RWPE2 (cell line): Measurements from ENCODE around the gene AHNAK.
"Not testable (repeated sequence)": the region's sequence is repeated elsewhere in the genome, so short reads cannot be mapped to it uniquely, and the experiment has no call there.

Experiments
- ATAC-seq: fragments of 200-7000 bp; cut with Tn5 transposase; 3 replicates; pipeline ENCODE4 v1.9.1; 2021; ENCODE audit warnings: low read depth
- DNase-seq: peaks from one replicate; pipeline ENCODE4 v3.0.0-alpha.2; 2020; ENCODE audit warnings: low spot score
- H3K27ac ChIP-seq: fragments of 450-650 bp; 2 replicates; pipeline ENCODE4 v1.5.1; 2017; ENCODE audit warnings: mild to moderate bottlenecking; ENCODE audit not compliant: poor library complexity, severe bottlenecking
- H3K27me3 ChIP-seq: fragments of 250-450 bp; sonication (Bioruptor Pico); 2 replicates; pipeline ENCODE4 v1.5.1; 2021; ENCODE audit warnings: mild to moderate bottlenecking, moderate library complexity; ENCODE audit not compliant: insufficient read depth, poor library complexity, severe bottlenecking
- H3K36me3 ChIP-seq: fragments of 250-450 bp; sonication (Bioruptor Pico); 2 replicates; pipeline ENCODE4 v1.5.1; 2020; ENCODE audit warnings: low read depth, mild to moderate bottlenecking, moderate library complexity
- H3K4me1 ChIP-seq: fragments of 250-450 bp; sonication (Bioruptor Pico); 2 replicates; pipeline ENCODE4 v1.5.1; 2021; ENCODE audit warnings: mild to moderate bottlenecking, moderate library complexity; ENCODE audit not compliant: insufficient read depth, poor library complexity, severe bottlenecking
- H3K4me3 ChIP-seq: fragments of 250-450 bp; sonication (Bioruptor Pico); 2 replicates; pipeline ENCODE4 v1.5.1; 2021; ENCODE audit warnings: mild to moderate bottlenecking, moderate library complexity; ENCODE audit not compliant: severe bottlenecking
- H3K9me3 ChIP-seq: fragments of 250-450 bp; sonication (Bioruptor Pico); 2 replicates; pipeline ENCODE4 v1.5.1; 2021; ENCODE audit warnings: mild to moderate bottlenecking, moderate library complexity; ENCODE audit not compliant: severe bottlenecking
- TF ChIP-seq, protein P1 (sequence below): fragments of 450-650 bp; IDR thresholded peaks from one replicate; pipeline ENCODE4 v1.5.1; 2017; ENCODE audit warnings: mild to moderate bottlenecking, moderate library complexity; ENCODE audit not compliant: poor library complexity, severe bottlenecking

Gene AHNAK

DNA sequence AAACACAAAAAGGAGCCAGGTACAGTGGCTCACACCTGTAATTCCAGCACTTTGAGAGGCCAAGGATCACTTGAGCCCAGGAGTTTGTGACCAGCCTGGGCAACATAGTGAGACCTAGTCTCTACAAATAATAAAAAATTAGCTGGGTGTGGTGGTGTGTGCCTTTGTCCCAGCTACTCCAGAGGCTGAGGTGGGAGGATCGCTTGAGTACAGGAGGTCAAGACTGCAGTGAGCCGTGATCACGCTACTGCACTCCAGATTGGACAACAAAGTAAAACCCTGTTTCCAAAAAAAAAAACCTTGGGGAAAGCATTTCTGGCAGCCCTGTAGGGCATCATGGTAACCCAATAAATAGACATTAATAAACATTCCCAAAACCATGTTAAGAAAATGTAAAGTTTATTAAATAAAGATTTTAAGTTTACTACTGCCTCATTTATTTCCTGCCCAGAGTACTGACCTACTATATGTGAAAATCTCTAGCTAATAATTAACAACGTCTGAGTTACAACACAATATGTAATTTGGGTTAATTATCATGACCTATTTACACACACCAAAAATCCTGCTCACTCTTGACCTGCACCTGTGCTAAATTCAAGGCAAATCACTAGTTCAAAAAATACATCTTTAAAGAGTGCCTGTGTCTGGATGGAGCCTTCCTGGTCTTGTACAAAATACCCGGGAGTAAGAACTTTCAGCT is 18.6 kb upstream of the AHNAK start:
- no peaks in the 10 kb centered on the region for H3K9me3 ChIP-seq
- peaks cover 20% of the 10 kb centered on the region for H3K4me1 ChIP-seq
- H3K27me3 ChIP-seq: no peaks in the 10 kb centered on the region
- H3K4me3 ChIP-seq: no peak overlapping the region
- H3K27ac ChIP-seq: no peak overlapping the region
- ATAC-seq (no peak), DNase-seq (no peak)
- H3K36me3 ChIP-seq: peaks cover 91% of the 10 kb centered on the region
- TF ChIP-seq, protein P1, sequence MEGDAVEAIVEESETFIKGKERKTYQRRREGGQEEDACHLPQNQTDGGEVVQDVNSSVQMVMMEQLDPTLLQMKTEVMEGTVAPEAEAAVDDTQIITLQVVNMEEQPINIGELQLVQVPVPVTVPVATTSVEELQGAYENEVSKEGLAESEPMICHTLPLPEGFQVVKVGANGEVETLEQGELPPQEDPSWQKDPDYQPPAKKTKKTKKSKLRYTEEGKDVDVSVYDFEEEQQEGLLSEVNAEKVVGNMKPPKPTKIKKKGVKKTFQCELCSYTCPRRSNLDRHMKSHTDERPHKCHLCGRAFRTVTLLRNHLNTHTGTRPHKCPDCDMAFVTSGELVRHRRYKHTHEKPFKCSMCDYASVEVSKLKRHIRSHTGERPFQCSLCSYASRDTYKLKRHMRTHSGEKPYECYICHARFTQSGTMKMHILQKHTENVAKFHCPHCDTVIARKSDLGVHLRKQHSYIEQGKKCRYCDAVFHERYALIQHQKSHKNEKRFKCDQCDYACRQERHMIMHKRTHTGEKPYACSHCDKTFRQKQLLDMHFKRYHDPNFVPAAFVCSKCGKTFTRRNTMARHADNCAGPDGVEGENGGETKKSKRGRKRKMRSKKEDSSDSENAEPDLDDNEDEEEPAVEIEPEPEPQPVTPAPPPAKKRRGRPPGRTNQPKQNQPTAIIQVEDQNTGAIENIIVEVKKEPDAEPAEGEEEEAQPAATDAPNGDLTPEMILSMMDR: no peak

DNA sequence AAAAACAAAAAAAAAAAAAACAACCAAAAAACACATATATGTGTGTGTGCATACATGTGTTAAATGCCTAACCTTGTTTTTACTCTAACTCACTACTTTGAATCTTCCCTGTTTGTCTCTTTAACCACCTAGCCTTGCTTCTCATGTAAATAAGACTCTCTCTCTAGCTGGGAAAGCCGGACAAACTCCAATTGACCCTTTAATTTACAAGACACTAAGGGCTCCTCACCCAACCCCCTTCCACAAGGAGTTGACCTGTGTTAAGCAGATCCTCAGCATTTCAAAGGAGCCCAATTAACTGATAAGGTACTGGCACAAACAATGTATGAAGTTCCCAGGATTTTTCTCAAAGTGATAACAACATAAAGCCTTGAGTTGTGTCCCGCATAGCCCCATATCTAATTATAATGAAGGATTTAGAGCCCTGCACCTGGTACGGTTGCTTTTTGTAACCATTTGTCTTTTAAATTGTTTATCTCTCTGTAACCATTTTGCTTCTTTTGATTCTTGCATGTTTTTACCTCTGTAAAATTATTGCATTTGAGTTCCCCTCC is 15.1 kb upstream of the AHNAK start:
- not testable (repeated sequence) for H3K9me3 ChIP-seq, DNase-seq, H3K27me3 ChIP-seq, H3K4me3 ChIP-seq, ATAC-seq
- Histone ChIP-seq H3K4me1 (peaks cover 42% of the 10 kb centered on the region), H3K27ac (peak overlapping the region; percentile 100), H3K36me3 (peaks cover 79% of the 10 kb centered on the region)

DNA sequence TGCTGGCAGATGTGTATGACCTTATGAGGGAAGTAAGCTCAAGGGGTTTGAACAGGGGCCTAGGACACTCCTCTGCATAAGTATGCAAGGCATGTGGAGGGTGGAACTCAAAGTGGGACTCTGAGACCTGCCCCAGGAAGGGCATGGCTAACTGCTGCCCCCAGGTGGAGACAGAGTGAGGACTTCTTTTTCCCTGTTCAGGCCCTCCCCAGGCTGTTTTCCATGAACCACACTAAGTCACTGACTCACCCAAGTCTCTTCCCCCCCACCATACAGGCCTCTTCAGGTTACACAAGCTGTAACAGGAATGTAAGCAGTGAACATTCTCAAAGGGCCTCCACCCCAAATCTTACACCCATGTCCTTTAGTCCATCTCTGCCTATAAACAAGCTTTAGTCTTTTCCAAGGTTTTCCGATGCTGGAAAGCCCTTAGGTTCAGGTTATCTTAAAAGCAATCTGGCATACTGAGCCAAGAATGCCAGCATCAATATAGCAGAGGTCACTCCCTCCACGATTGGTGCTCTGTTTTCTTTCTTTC is 14.0 kb upstream of the AHNAK start:
- ATAC-seq: peak; percentile 69
- H3K4me1 ChIP-seq: peaks cover 48% of the 10 kb centered on the region
- no peak overlapping the region for H3K4me3 ChIP-seq

DNA sequence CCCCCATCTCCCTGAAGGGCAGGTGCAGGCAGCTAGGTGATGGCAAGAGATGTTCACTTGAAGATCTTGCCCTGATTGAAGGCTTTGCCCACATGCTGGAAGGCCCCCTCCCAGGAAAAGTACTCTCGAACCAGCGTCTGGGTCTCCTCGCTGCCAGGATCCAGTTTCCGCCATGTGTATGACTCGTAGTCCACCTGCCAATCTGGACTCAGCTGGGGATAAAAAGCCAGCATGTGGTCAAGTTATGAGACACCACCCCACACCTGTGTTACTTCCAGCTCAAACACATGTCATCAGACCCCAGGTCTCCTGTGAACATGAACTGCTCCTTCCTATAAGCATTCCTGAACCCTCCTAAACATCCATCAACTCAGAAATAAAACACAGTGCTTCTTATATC is 13.0 kb upstream of the AHNAK start:
- peaks cover 58% of the 10 kb centered on the region for H3K4me1 ChIP-seq
- not testable (repeated sequence) for DNase-seq, H3K27me3 ChIP-seq, H3K9me3 ChIP-seq, H3K4me3 ChIP-seq, ATAC-seq
- peak overlapping the region; percentile 100 for H3K27ac ChIP-seq
- H3K36me3 ChIP-seq: peaks cover 59% of the 10 kb centered on the region

More for the DNA sequence above, 14.0 kb upstream of the AHNAK start:
- H3K9me3 ChIP-seq: no peaks in the 10 kb centered on the region
- H3K27me3 ChIP-seq: no peaks in the 10 kb centered on the region
- H3K36me3 ChIP-seq: peaks cover 68% of the 10 kb centered on the region
- DNase-seq: peak; percentile 96
- H3K27ac ChIP-seq: peak overlapping the region; percentile 100
- TF ChIP-seq, protein P1: peak; percentile 96

DNA sequence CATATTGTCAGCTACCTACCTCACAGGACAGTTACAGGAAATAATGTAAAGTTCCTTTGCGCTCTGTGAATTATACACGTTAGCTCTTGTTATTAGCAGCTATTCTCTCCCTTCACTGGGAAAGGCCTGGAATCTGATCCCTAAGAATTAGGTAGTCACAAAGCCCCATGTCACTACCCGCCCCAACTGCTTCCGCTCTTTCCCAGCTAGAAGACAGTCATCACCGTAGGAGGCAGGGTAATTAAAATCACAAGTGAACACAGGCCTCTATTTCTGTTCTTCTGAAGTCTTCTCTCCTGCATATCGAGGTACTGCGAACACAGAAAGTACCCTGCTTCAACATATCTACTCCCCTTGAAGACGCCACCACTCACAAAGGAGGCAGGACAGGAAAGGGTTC is 12.6 kb upstream of the AHNAK start:
- Histone ChIP-seq H3K27me3 (no peaks in the 10 kb centered on the region), H3K27ac (peak overlapping the region; percentile 100), H3K4me3 (no peak overlapping the region), H3K9me3 (no peaks in the 10 kb centered on the region), H3K4me1 (peaks cover 62% of the 10 kb centered on the region), H3K36me3 (peaks cover 57% of the 10 kb centered on the region)
- DNase-seq (no peak), ATAC-seq (no peak)
- TF ChIP-seq, protein P1: no peak
